HCT116 (cell line): ENCODE measurements around the gene CDX1. TPM values are rescaled to one million over a fixed set of nuclear protein-coding genes. Genes with fewer than 3 reads are reported as not detected.

ENCODE experiments used
- ATAC-seq: fragments of 200-7000 bp; cut with Tn5 transposase; 2 replicates; pipeline ENCODE4 v1.9.1; 2020; ENCODE audit warnings: mild to moderate bottlenecking, moderate library complexity
- BruUV-seq: library from RNA; stranded (reverse); fragments of 400-500 nt; replicated peaks from 2 replicates; lab custom pipeline; 2021; lab: Mats Ljungman, UMichigan
- CTCF ChIA-PET: fragments of 300-600 bp; sonication (Branson Sonifier 250); formaldehyde crosslinking; loops from one replicate; lab custom pipeline; 2021; ENCODE audit warnings: antibody characterized with exemption; lab: Charles Lee
- POLR2A ChIA-PET: fragments of 300-600, 350-600 bp; sonication (Branson Sonifier 250); formaldehyde crosslinking; loops from one replicate; lab custom pipeline; 2021; ENCODE audit warnings: antibody characterized with exemption; lab: Charles Lee
- RAD21 ChIA-PET, 2 experiments: fragments of 300-600 bp; sonication (Branson Sonifier 250); formaldehyde crosslinking; loops; one replicate each; lab custom pipeline; 2023; ENCODE audit warnings: low total read pairs in 2 of 2; ENCODE audit not compliant: uncharacterized antibody in 2 of 2, unreplicated experiment in 2 of 2, low non-redundant PET in 1 of 2; lab: Charles Lee
- DNase-seq: peaks from one replicate; pipeline ENCODE4 v3.0.0-alpha.2; 2010; ENCODE audit warnings: low read depth, low spot score
- H2AFZ ChIP-seq: fragments of 200-600 bp; shearing (Covaris generic), sonication (generic); 2 replicates; pipeline ENCODE4 v1.6.1; 2017; ENCODE audit warnings: low read depth, mixed run types, mixed read lengths, antibody characterized with exemption, low read length; ENCODE audit not compliant: poor library complexity, severe bottlenecking
- H3K27ac ChIP-seq: 2 replicates; pipeline ENCODE4 v1.5.1; 2012; ENCODE audit warnings: low read depth, low read length
- H3K27me3 ChIP-seq: fragments of 200-600 bp; sonication (generic); 2 replicates; pipeline ENCODE4 v1.6.1; 2016; ENCODE audit warnings: mixed run types, low read length, mixed read lengths; ENCODE audit not compliant: insufficient read depth
- H3K36me3 ChIP-seq, 2 experiments: fragments of 200-500 bp in 1 of 2; fragments of 200-600 bp in 1 of 2; sonication (Bioruptor generic) in 1 of 2; sonication (generic) in 1 of 2; 2 replicates each; pipeline versions ENCODE4 v1.5.1 to v1.6.1; 2014 to 2016; ENCODE audit warnings: low read length in 2 of 2, inconsistent platforms in 1 of 2, mixed read lengths in 1 of 2, mixed run types in 1 of 2; ENCODE audit not compliant: insufficient read depth in 2 of 2, control insufficient read depth in 1 of 2
- H3K4me1 ChIP-seq, 2 experiments: fragments of 200-600 bp in 1 of 2; sonication (generic) in 1 of 2; 2 replicates each; pipeline versions ENCODE4 v1.5.1 to v1.6.1; 2012 to 2017; ENCODE audit warnings: low read length in 2 of 2, inconsistent platforms in 1 of 2, mild to moderate bottlenecking in 1 of 2, mixed read lengths in 1 of 2, mixed run types in 1 of 2, moderate library complexity in 1 of 2; ENCODE audit not compliant: insufficient read depth in 2 of 2, control insufficient read depth in 1 of 2
- H3K4me2 ChIP-seq: fragments of 200-600 bp; sonication (generic); 2 replicates; pipeline ENCODE4 v1.6.1; 2017; ENCODE audit warnings: mixed run types, low read length, mixed read lengths
- H3K4me3 ChIP-seq, 2 experiments: fragments of 200-600 bp in 1 of 2; sonication (generic) in 1 of 2; replicated peaks in 1 of 2; 2 replicates each; pipeline ENCODE4 v1.5.1; 2011 to 2016; ENCODE audit warnings: low read length in 2 of 2, control low read depth in 1 of 2, low read depth in 1 of 2, mild to moderate bottlenecking in 1 of 2, mixed read lengths in 1 of 2, mixed run types in 1 of 2
- H3K79me2 ChIP-seq: fragments of 200-600 bp; sonication (generic); 2 replicates; pipeline ENCODE4 v1.6.1; 2017; ENCODE audit warnings: mild to moderate bottlenecking, mixed run types, low read length, moderate library complexity, mixed read lengths; ENCODE audit not compliant: insufficient read depth
- H3K9ac ChIP-seq: fragments of 200-600 bp; sonication (generic); 2 replicates; pipeline ENCODE4 v1.6.1; 2016; ENCODE audit warnings: low read length, mixed read lengths
- H3K9me2 ChIP-seq: fragments of 200-600 bp; sonication (generic), shearing (Covaris generic); 2 replicates; pipeline ENCODE4 v1.6.1; 2017; ENCODE audit warnings: mixed run types, mild to moderate bottlenecking, moderate library complexity; ENCODE audit not compliant: insufficient read depth
- H3K9me3 ChIP-seq, 2 experiments: fragments of 200-500 bp in 1 of 2; fragments of 200-600 bp in 1 of 2; sonication (Bioruptor generic) in 1 of 2; sonication (generic) in 1 of 2; 2 replicates each; pipeline ENCODE4 v1.6.1; 2014 to 2017; ENCODE audit warnings: low read length in 2 of 2, mixed read lengths in 2 of 2, inconsistent platforms in 1 of 2, low read depth in 1 of 2, mild to moderate bottlenecking in 1 of 2, mixed run types in 1 of 2, moderate library complexity in 1 of 2; ENCODE audit not compliant: control insufficient read depth in 1 of 2, insufficient read depth in 1 of 2
- H4K20me1 ChIP-seq: fragments of 200-600 bp; sonication (generic), shearing (Covaris generic); 2 replicates; pipeline ENCODE4 v1.6.1; 2017; ENCODE audit warnings: mixed run types, mild to moderate bottlenecking, moderate library complexity; ENCODE audit not compliant: insufficient read depth
- ATF3 ChIP-seq: IDR thresholded peaks from 2 replicates; pipeline ENCODE4 v1.6.1; 2012
- CBX3 ChIP-seq: IDR thresholded peaks from 2 replicates; pipeline ENCODE4 v1.6.1; 2012; ENCODE audit warnings: low read depth
- EGR1 ChIP-seq: IDR thresholded peaks from 2 replicates; pipeline ENCODE4 v1.6.1; 2012; ENCODE audit warnings: low read depth
- ELF1 ChIP-seq: IDR thresholded peaks from 2 replicates; pipeline ENCODE4 v1.6.1; 2012; ENCODE audit warnings: low read depth, borderline replicate concordance
- SP1 ChIP-seq: IDR thresholded peaks from 2 replicates; pipeline ENCODE4 v1.6.1; 2012; ENCODE audit warnings: low read depth
- SRF ChIP-seq: IDR thresholded peaks from 2 replicates; pipeline ENCODE4 v1.6.1; 2012; ENCODE audit warnings: low read depth
- TCF7L2 ChIP-seq: IDR thresholded peaks from 2 replicates; pipeline ENCODE4 v1.7.0; 2011; ENCODE audit warnings: borderline replicate concordance, inconsistent platforms; ENCODE audit not compliant: insufficient read depth, insufficient read length; ENCODE audit errors: extremely low read depth
- ZBTB33 ChIP-seq: IDR thresholded peaks from 2 replicates; pipeline ENCODE4 v1.6.1; 2011; ENCODE audit warnings: mild to moderate bottlenecking, low read length, moderate library complexity; ENCODE audit not compliant: insufficient replicate concordance; ENCODE audit errors: extremely low read depth
- ZFX ChIP-seq: fragments of 450-650 bp; IDR thresholded peaks from 2 replicates; pipeline ENCODE4 v1.6.1; 2017
- ZNF274 ChIP-seq: fragments of 200-500 bp; sonication (Bioruptor generic); IDR thresholded peaks from 2 replicates; pipeline ENCODE4 v1.6.1; 2014; ENCODE audit warnings: mild to moderate bottlenecking, low read depth, low read length, inconsistent platforms
- intact Hi-C: fragments of 100-400 bp; cut with micrococcal nuclease; formaldehyde crosslinking; loops from 2 replicates; pipeline ENCODE4 v1.10.0; 2022
- total RNA-seq: library from RNA; stranded (reverse); gene quantifications from one replicate; pipeline ENCODE4 v1.2.1, GENCODE V29; 2021; ENCODE audit not compliant: unreplicated experiment

The CDX1 gene
- total RNA-seq, 1 experiment from 2014 or later = not detected

GRCh38 chr5:150147670-150148069 is 18.9 kb upstream of the CDX1 start (continued):
- no peak for TF ChIP-seq ATF3
- TF ChIP-seq SRF = no peak

- CTCF ChIA-PET = no interaction called here
- Histone ChIP-seq H3K4me3 (no peak overlapping the region), H3K9me2 (no peaks in the 10 kb centered on the region), H3K27ac (no peak overlapping the region), H3K36me3 (no peaks in the 10 kb centered on the region), H3K4me1 (peaks cover 0 to 4% of the 10 kb centered on the region in 2 experiments; a peak in 2 of 4 replicates), H2AFZ (no peak overlapping the region), H4K20me1 (no peaks in the 10 kb centered on the region), H3K9ac (no peak overlapping the region), H3K79me2 (no peaks in the 10 kb centered on the region), H3K9me3 (no peaks in the 10 kb centered on the region), H3K27me3 (no peaks in the 10 kb centered on the region), H3K4me2 (no peak overlapping the region)
- DNase-seq (no peak), ATAC-seq (no peak)
- RAD21 ChIA-PET = no interaction called here
- TF ChIP-seq ZFX (no peak), ZNF274 (no peak), SP1 (no peak), ZBTB33 (no peak), EGR1 (no peak), TCF7L2 (no peak), ELF1 (no peak), CBX3 (no peak)
- no TSS peak for BruUV-seq
- intact Hi-C loops = no loop called here
- POLR2A ChIA-PET = no interaction called here
Measured at GRCh38 chr5:150148117-150148927, 18.3 kb upstream of the CDX1 start.
